ENCODE data around the gene VARS2.

- TF ChIP-seq CTCF (IDR thresholded peaks at IDR 0.05) (no peak), EZH2 (IDR thresholded peaks at IDR 0.05; ENCODE audit: borderline replicate concordance, insufficient read depth, low read depth, low read length, poor library complexity, severe bottlenecking) (no peak)
Measured at GRCh38 chr6:30887901-30888815, 25.9 kb upstream of the VARS2 start.

All from B cell (primary cell).